Neural crest cell (in vitro differentiated cells): ENCODE results near the gene TMEM181. TPM values are rescaled to one million over a fixed set of nuclear protein-coding genes. Genes with fewer than 3 reads are reported as not detected.

Experiments used
- DNase-seq: peaks from one replicate; pipeline ENCODE4 v3.0.0; 2021; ENCODE audit warnings: low read depth, mixed read lengths, low spot score
- H3K27ac Mint-ChIP-seq: one replicate; pipeline ENCODE4 v1.8.0; 2021; ENCODE audit warnings: mild to moderate bottlenecking, mixed read lengths; ENCODE audit not compliant: unreplicated experiment
- H3K27me3 Mint-ChIP-seq: 2 replicates; pipeline ENCODE4 v1.8.0; 2021; ENCODE audit warnings: low read depth, mild to moderate bottlenecking, mixed read lengths
- H3K36me3 Mint-ChIP-seq: 2 replicates; pipeline ENCODE4 v1.8.0; 2021; ENCODE audit warnings: low read depth, mild to moderate bottlenecking, mixed read lengths
- H3K4me1 Mint-ChIP-seq: 2 replicates; pipeline ENCODE4 v1.8.0; 2021; ENCODE audit warnings: mixed read lengths
- H3K4me3 Mint-ChIP-seq: one replicate; pipeline ENCODE4 v1.8.0; 2021; ENCODE audit warnings: mild to moderate bottlenecking, mixed read lengths
- H3K9me3 Mint-ChIP-seq: 2 replicates; pipeline ENCODE4 v1.8.0; 2021; ENCODE audit warnings: mixed read lengths
- total RNA-seq: library from RNA; stranded (reverse); gene quantifications from 2 replicates; pipeline ENCODE4 v1.2.1, GENCODE V29; 2021
- TF ChIP-seq, protein P1 (sequence below): fragments of 200-600 bp; sonication (generic); conservative IDR thresholded peaks from 2 replicates; pipeline ENCODE4 v1.5.0; 2021; ENCODE audit warnings: antibody characterized with exemption, mild to moderate bottlenecking

TMEM181 gene
- total RNA-seq, 1 donor from 2014 or later = 23.9 TPM

GRCh38 chr6:158607411-158608170, 47.7 kb downstream of the TMEM181 start:
- no peak for DNase-seq
- Mint-ChIP-seq H3K36me3 (peaks cover 8% of the 10 kb centered on the region), H3K4me3 (no peak overlapping the region), H3K27ac (no peak overlapping the region), H3K9me3 (no peaks in the 10 kb centered on the region), H3K27me3 (no peaks in the 10 kb centered on the region), H3K4me1 (no peaks in the 10 kb centered on the region)
- TF ChIP-seq, protein P1, sequence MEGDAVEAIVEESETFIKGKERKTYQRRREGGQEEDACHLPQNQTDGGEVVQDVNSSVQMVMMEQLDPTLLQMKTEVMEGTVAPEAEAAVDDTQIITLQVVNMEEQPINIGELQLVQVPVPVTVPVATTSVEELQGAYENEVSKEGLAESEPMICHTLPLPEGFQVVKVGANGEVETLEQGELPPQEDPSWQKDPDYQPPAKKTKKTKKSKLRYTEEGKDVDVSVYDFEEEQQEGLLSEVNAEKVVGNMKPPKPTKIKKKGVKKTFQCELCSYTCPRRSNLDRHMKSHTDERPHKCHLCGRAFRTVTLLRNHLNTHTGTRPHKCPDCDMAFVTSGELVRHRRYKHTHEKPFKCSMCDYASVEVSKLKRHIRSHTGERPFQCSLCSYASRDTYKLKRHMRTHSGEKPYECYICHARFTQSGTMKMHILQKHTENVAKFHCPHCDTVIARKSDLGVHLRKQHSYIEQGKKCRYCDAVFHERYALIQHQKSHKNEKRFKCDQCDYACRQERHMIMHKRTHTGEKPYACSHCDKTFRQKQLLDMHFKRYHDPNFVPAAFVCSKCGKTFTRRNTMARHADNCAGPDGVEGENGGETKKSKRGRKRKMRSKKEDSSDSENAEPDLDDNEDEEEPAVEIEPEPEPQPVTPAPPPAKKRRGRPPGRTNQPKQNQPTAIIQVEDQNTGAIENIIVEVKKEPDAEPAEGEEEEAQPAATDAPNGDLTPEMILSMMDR = no peak

- TF ChIP-seq, protein P1 = no peak
- no peak for DNase-seq
- Mint-ChIP-seq H3K4me1 (no peaks in the 10 kb centered on the region), H3K4me3 (no peak overlapping the region), H3K27ac (no peak overlapping the region), H3K27me3 (no peaks in the 10 kb centered on the region), H3K36me3 (peaks cover 7% of the 10 kb centered on the region), H3K9me3 (no peaks in the 10 kb centered on the region)
Observed at GRCh38 chr6:158608221-158608620, 48.3 kb downstream of the TMEM181 start.

- Mint-ChIP-seq H3K4me3 (no peak overlapping the region), H3K27ac (no peak overlapping the region), H3K9me3 (no peaks in the 10 kb centered on the region), H3K4me1 (no peaks in the 10 kb centered on the region), H3K27me3 (no peaks in the 10 kb centered on the region), H3K36me3 (peaks cover 12% of the 10 kb centered on the region)
- TF ChIP-seq, protein P1 = no peak
- DNase-seq = no peak
Observed at GRCh38 chr6:158609455-158610155, 49.7 kb downstream of the TMEM181 start.

- no peak overlapping the region for H3K4me3 Mint-ChIP-seq
Observed at GRCh38 chr6:158610319-158610968, 50.6 kb downstream of the TMEM181 start.

DNA sequence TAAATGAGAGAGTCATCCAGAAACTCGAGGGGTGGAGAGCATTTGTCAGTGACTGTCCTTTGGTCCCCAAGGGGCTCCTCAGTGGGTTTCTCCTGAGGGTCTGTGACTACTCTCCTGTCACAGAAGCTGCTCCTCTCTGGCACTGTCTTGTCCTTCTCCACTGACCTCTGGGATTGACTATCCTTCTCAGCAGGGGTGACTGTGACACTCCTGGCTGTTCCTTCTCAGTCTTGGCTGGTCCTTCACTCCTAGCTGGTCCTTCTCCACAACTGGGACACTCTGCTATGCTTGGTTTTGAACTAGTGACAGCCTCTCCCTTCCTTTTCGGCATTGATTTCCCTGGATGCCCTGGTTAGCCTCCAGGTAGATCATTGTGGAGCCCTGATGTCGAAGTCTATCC, 51.1 kb downstream of the TMEM181 start:
- H3K4me1 Mint-ChIP-seq = no peaks in the 10 kb centered on the region
- H3K36me3 Mint-ChIP-seq = peaks cover 22% of the 10 kb centered on the region
- peaks cover 3% of the 10 kb centered on the region for H3K9me3 Mint-ChIP-seq
- no peaks in the 10 kb centered on the region for H3K27me3 Mint-ChIP-seq
- DNase-seq = no peak
- H3K4me3 Mint-ChIP-seq = no peak overlapping the region
- no peak overlapping the region for H3K27ac Mint-ChIP-seq
- TF ChIP-seq, protein P1 = no peak

More at GRCh38 chr6:158610319-158610968, 50.6 kb downstream of the TMEM181 start:
- Mint-ChIP-seq H3K9me3 (peaks cover 3% of the 10 kb centered on the region), H3K4me1 (no peaks in the 10 kb centered on the region), H3K27me3 (no peaks in the 10 kb centered on the region), H3K36me3 (peaks cover 18% of the 10 kb centered on the region), H3K27ac (no peak overlapping the region)
- DNase-seq = no peak
- TF ChIP-seq, protein P1 = no peak
